CD4-positive, CD25-positive, alpha-beta regulatory T cell (primary cell): ENCODE data around the gene MPV17L. TPM values are rescaled to one million over a fixed set of nuclear protein-coding genes. Genes with fewer than 3 reads are reported as not detected.
"Not testable (repeated sequence)": the region's sequence is repeated elsewhere in the genome, so short reads cannot be mapped to it uniquely, and the experiment has no call there.

Experiments used
- ATAC-seq, 2 donors: fragments of 150-1000 bp; cut with Tn5 transposase; one replicate each; pipeline ENCODE4 v1.10.0; 2021; ENCODE audit warnings: low read depth in 2 of 2, moderate number of reproducible peaks in 2 of 2, moderate library complexity in 1 of 2
- DNase-seq, 3 donors: peaks; one replicate each; pipeline versions ENCODE4 v3.0.0 to v3.0.0-alpha.2; 2012 to 2022; ENCODE audit warnings: mixed read lengths in 1 of 3
- H3K27ac ChIP-seq: one replicate; pipeline ENCODE4 v1.7.0; 2013; ENCODE audit warnings: mild to moderate bottlenecking, low read length; ENCODE audit not compliant: insufficient read depth, poor library complexity, severe bottlenecking
- H3K27me3 ChIP-seq: one replicate; pipeline ENCODE4 v1.7.0; 2013; ENCODE audit warnings: low read length; ENCODE audit not compliant: control insufficient read depth, insufficient read depth
- H3K36me3 ChIP-seq: one replicate; pipeline ENCODE4 v1.7.0; 2013; ENCODE audit warnings: mild to moderate bottlenecking, low read length, moderate library complexity; ENCODE audit not compliant: control insufficient read depth, insufficient read depth
- H3K4me1 ChIP-seq: 2 replicates; pipeline ENCODE4 v1.7.0; 2013; ENCODE audit warnings: mild to moderate bottlenecking, low read length; ENCODE audit not compliant: insufficient read depth, control insufficient read depth, poor library complexity, severe bottlenecking
- H3K4me3 ChIP-seq: one replicate; pipeline ENCODE4 v1.7.0; 2013; ENCODE audit warnings: low read depth, mild to moderate bottlenecking, low read length, moderate library complexity
- H3K9me3 ChIP-seq, 2 experiments: 1 replicate in 1 of 2; 2 replicates in 1 of 2; pipeline ENCODE4 v1.7.0; 2013; ENCODE audit warnings: low read length in 2 of 2, mild to moderate bottlenecking in 1 of 2, moderate library complexity in 1 of 2; ENCODE audit not compliant: control insufficient read depth in 2 of 2
- H3K27ac Mint-ChIP-seq, 3 donors: one replicate each; pipeline ENCODE4 v1.8.0; 2020 to 2022; ENCODE audit warnings: mild to moderate bottlenecking in 3 of 3, mixed read lengths in 3 of 3, moderate library complexity in 2 of 3
- H3K27me3 Mint-ChIP-seq: one replicate; pipeline ENCODE4 v1.8.0; 2022; ENCODE audit warnings: mild to moderate bottlenecking, mixed read lengths
- H3K36me3 Mint-ChIP-seq: one replicate; pipeline ENCODE4 v1.8.0; 2020; ENCODE audit warnings: mixed read lengths
- H3K4me1 Mint-ChIP-seq, 4 donors: one replicate each; pipeline ENCODE4 v1.8.0; 2020 to 2022; ENCODE audit warnings: mixed read lengths in 4 of 4, mild to moderate bottlenecking in 1 of 4
- H3K4me3 Mint-ChIP-seq, 4 donors: one replicate each; pipeline ENCODE4 v1.8.0; 2020 to 2022; ENCODE audit warnings: mild to moderate bottlenecking in 4 of 4, mixed read lengths in 4 of 4, moderate library complexity in 3 of 4
- H3K9me3 Mint-ChIP-seq, 7 donors: one replicate each; pipeline ENCODE4 v1.8.0; 2020 to 2022; ENCODE audit warnings: mixed read lengths in 7 of 7, mild to moderate bottlenecking in 3 of 7, moderate library complexity in 2 of 7
- polyA plus RNA-seq, 4 donors: library from polyadenylated mRNA; unstranded; fragments of 300-500 nt; fragmentation: Illumina TruSeq; gene quantifications; one replicate each; pipeline ENCODE4 v1.2.3, GENCODE V29; 2021
- total RNA-seq: library from RNA; stranded (reverse); gene quantifications from one replicate; pipeline ENCODE4 v1.2.3, GENCODE V29; 2022

MPV17L gene
- total and polyA plus RNA-seq, 5 donors from 2014 or later, result not detected

DNA sequence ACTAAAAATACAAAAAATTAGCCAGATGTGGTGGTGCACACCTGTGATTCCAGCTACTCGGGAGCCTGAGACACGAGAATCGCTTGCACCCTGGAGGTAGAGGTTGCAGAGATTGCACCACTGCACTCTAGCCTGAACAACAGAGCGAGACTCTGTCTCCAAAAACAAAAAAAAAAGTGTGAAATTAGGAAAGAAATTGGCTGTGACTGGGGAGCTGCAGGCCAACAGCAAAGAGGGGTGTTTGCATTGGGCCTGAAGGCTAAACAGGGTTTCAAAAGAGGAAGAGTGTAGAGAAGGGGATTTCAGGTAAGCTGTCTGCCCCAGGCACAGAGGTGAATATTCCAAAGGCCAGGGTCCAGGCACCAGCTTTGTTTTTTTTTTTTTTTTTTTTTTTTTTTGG, 48.2 kb downstream of the MPV17L start:
- DNase-seq (no peak), ATAC-seq (no peak)
- Histone ChIP-seq H3K36me3 (no peaks in the 10 kb centered on the region), H3K27ac (no peak overlapping the region), H3K27me3 (no peaks in the 10 kb centered on the region), H3K9me3 (peaks cover 4 to 10% of the 10 kb centered on the region in 2 experiments), H3K4me3 (no peak overlapping the region), H3K4me1 (no peaks in the 10 kb centered on the region)
- Mint-ChIP-seq H3K9me3 (peaks cover 0 to 9% (median 1%) of the 10 kb centered on the region in 7 donors), H3K4me1 (no peaks in the 10 kb centered on the region), H3K36me3 (no peaks in the 10 kb centered on the region), H3K27ac (no peak overlapping the region), H3K27me3 (no peaks in the 10 kb centered on the region), H3K4me3 (no peak overlapping the region)

DNA sequence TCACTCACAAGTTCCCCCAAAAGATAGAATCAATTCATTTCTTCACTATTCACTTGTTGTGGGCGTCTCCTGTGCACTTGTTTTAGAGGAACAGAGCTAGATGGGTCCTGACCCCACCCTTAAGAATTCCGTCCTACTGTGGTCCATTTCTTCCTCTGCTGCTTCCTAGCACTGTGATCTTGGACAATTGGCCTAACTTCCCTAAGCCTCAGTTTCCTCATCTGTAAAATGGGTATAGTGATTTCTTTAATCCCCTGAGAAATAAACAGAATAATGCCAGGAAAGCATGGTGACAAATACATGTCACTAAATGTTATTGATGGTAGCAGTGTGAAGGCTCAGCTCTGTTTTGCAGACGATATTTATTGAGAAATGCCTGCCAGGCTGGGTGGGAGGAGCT, 48.7 kb downstream of the MPV17L start:
- no peaks in the 10 kb centered on the region for H3K27me3 ChIP-seq
- ATAC-seq (no peak), DNase-seq (no peak)
- Mint-ChIP-seq H3K27me3 (no peaks in the 10 kb centered on the region), H3K4me1 (no peaks in the 10 kb centered on the region), H3K27ac (no peak overlapping the region), H3K36me3 (no peaks in the 10 kb centered on the region), H3K9me3 (peaks cover 0 to 9% (median 1%) of the 10 kb centered on the region in 7 donors), H3K4me3 (no peak overlapping the region)
- no peaks in the 10 kb centered on the region for H3K36me3 ChIP-seq
- peaks cover 4 to 10% of the 10 kb centered on the region in 2 experiments for H3K9me3 ChIP-seq
- H3K4me1 ChIP-seq, result no peaks in the 10 kb centered on the region
- H3K4me3 ChIP-seq, result no peak overlapping the region
- H3K27ac ChIP-seq, result no peak overlapping the region

DNA sequence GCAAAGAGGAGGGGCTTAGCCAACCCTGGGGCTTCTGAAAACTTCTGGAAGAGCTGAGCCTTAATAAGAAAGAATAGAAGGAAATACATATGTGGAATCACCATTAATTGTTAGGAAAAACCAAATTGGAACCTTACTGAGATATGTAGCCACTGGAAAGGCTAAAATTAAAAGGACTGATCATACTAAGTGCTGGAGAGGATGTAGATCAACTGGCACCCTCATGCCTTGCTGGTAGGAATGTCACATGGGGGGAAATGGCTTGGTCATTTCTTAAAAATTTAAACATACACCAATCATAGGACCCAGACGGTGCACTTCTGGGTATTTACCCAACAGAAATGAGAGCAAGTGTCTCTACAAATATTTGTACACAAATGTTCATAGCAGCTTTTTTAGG, 49.9 kb downstream of the MPV17L start:
- Mint-ChIP-seq H3K36me3 (no peaks in the 10 kb centered on the region), H3K9me3 (peaks cover 0 to 9% (median 1%) of the 10 kb centered on the region in 7 donors), H3K4me1 (no peaks in the 10 kb centered on the region), H3K4me3 (no peak overlapping the region), H3K27ac (no peak overlapping the region), H3K27me3 (no peaks in the 10 kb centered on the region)
- Histone ChIP-seq H3K4me1 (no peaks in the 10 kb centered on the region), H3K27ac (no peak overlapping the region), H3K9me3 (peaks cover 4 to 10% of the 10 kb centered on the region in 2 experiments), H3K27me3 (no peaks in the 10 kb centered on the region), H3K36me3 (no peaks in the 10 kb centered on the region), H3K4me3 (no peak overlapping the region)
- ATAC-seq, result no peak
- no peak for DNase-seq

DNA sequence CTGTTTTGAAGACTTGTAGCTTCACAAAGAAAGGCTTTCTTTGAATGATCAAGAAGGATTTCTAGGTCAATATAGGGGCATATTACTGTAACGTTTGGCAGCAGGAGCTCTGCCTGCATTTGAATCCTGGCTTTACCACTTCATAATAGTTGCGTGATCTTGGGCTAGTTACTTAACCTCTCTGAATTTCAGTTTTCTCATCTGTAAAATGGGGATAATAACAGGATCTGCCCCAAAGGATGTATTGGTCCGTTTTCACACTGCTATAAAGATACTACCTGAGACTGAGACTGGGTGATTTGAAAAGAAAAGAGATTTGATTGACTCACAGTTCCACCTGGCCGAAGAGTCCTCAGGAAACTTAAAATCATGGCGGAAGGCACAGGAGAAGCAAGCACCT, 51.3 kb downstream of the MPV17L start:
- peak overlapping the region in 2 of 3 donors; percentile 24 to 64 for H3K27ac Mint-ChIP-seq
- H3K4me3 Mint-ChIP-seq, result no peak overlapping the region
- Histone ChIP-seq H3K27ac (no peak overlapping the region), H3K27me3 (no peaks in the 10 kb centered on the region), H3K9me3 (peaks cover 4 to 10% of the 10 kb centered on the region in 2 experiments), H3K4me1 (no peaks in the 10 kb centered on the region), H3K4me3 (no peak overlapping the region), H3K36me3 (no peaks in the 10 kb centered on the region)
- no peaks in the 10 kb centered on the region for H3K27me3 Mint-ChIP-seq
- DNase-seq, result no peak
- H3K4me1 Mint-ChIP-seq, result no peaks in the 10 kb centered on the region
- no peak for ATAC-seq
- no peaks in the 10 kb centered on the region for H3K36me3 Mint-ChIP-seq
- H3K9me3 Mint-ChIP-seq, result peaks cover 0 to 9% (median 1%) of the 10 kb centered on the region in 7 donors

DNA sequence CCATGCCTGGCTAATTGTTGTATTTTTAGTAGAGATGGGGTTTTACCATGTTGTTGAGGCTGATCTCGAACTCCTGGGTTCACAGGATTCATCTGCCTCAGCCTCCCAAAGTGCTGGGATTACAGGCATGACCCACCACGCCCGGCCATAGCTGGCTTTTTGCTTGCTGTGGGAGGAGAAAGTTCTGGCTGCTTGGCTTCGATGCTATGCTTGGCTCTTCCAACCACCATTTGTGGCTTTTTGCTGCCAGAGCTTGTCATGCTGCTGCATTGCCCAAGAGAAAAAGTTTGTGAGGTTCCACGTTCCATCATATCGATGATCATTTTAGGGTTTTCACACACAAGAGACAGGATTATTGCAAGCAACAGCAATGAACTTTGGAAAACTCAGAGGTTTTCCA, 55.1 kb downstream of the MPV17L start:
- ATAC-seq (no peak), DNase-seq (no peak)
- Mint-ChIP-seq H3K27me3 (no peaks in the 10 kb centered on the region), H3K9me3 (peaks cover 0 to 2% (median 0%) of the 10 kb centered on the region in 7 donors), H3K27ac (no peak overlapping the region), H3K4me3 (no peak overlapping the region), H3K4me1 (no peaks in the 10 kb centered on the region), H3K36me3 (no peaks in the 10 kb centered on the region)
- no peak overlapping the region for H3K27ac ChIP-seq
- H3K36me3 ChIP-seq, result no peaks in the 10 kb centered on the region
- H3K4me1 ChIP-seq, result no peaks in the 10 kb centered on the region
- no peak overlapping the region for H3K4me3 ChIP-seq
- H3K9me3 ChIP-seq, result peaks cover 0 to 2% of the 10 kb centered on the region in 2 experiments
- H3K27me3 ChIP-seq, result no peaks in the 10 kb centered on the region

DNA sequence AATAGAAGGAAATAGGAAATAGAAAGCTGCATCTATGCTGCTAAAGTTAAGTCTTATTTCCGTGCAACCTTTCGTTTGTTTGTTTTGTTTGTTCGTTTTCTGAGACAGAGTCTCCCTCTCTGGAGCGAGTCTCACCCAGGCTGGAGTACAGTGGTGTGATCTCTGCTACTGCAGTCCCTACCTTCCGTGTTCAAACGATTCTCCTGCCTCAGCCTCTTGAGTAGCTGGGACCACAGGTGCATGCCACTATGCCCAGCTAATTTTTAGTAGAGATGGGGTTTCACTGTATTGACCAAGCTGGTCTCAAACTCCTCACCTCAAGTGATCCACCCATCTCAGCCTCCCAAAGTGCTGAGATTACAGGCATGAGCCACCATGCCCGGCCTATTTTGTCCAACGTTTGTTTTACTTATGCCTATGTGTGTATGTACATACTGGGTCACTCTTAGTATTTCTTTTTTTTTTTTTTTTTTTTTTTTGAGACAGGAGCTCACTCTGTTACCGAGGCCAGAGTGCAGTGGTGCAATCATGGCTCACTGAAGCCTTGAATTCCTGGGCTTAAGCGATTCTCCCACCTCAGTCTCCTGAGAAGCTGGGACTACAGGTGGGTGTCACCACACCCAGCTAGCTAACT, 55.7 kb downstream of the MPV17L start:
- Mint-ChIP-seq H3K4me3 (no peak overlapping the region), H3K9me3 (no peaks in the 10 kb centered on the region)
- H3K4me1 ChIP-seq, result no peaks in the 10 kb centered on the region

DNA sequence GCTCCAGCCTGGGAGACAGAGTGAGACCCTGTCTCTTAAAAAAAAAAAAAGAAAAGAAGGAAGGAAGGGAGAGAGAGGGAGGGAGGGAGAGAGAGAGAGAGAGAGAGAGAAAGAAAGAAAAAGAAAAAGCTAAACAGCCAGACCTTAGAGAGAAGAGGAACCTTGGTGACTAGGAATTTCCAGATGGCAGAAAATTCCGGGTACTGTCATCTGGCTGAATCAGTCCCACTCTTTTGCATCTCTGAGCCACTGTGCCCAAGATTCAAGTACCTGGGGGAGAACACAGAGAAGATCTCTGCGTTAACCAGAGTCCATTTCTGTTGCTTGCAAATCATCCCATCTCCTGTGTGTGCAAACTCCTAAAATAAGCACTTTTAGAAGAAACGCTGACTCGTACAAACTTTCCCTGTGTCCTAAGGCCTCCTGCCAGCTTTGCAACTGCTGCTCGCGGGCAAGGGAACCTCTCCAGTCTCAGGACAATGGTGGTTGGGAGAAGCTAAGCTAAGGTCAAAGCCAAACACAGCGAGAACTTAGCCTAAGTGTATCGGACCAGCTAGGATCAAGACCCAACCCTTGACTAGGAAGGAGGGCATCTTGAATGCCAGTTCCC, 56.8 kb downstream of the MPV17L start:
- H3K4me1 ChIP-seq, result no peaks in the 10 kb centered on the region
- H3K4me3 ChIP-seq, result no peak overlapping the region
- Mint-ChIP-seq H3K9me3 (no peaks in the 10 kb centered on the region), H3K27ac (no peak overlapping the region), H3K4me3 (no peak overlapping the region), H3K4me1 (no peaks in the 10 kb centered on the region), H3K36me3 (no peaks in the 10 kb centered on the region), H3K27me3 (no peaks in the 10 kb centered on the region)
- H3K27me3 ChIP-seq, result no peaks in the 10 kb centered on the region
- DNase-seq (no peak), ATAC-seq (no peak)
- H3K27ac ChIP-seq, result no peak overlapping the region
- H3K9me3 ChIP-seq, result no peaks in the 10 kb centered on the region
- no peaks in the 10 kb centered on the region for H3K36me3 ChIP-seq

More for the DNA sequence above, 55.7 kb downstream of the MPV17L start:
- ATAC-seq, result no peak
- Histone ChIP-seq H3K36me3 (no peaks in the 10 kb centered on the region), H3K27me3 (no peaks in the 10 kb centered on the region), H3K9me3 (no peaks in the 10 kb centered on the region), H3K4me3 (no peak overlapping the region), H3K27ac (no peak overlapping the region)
- no peaks in the 10 kb centered on the region for H3K36me3 Mint-ChIP-seq
- no peak for DNase-seq
- no peaks in the 10 kb centered on the region for H3K4me1 Mint-ChIP-seq
- H3K27me3 Mint-ChIP-seq, result no peaks in the 10 kb centered on the region
- H3K27ac Mint-ChIP-seq, result no peak overlapping the region

DNA sequence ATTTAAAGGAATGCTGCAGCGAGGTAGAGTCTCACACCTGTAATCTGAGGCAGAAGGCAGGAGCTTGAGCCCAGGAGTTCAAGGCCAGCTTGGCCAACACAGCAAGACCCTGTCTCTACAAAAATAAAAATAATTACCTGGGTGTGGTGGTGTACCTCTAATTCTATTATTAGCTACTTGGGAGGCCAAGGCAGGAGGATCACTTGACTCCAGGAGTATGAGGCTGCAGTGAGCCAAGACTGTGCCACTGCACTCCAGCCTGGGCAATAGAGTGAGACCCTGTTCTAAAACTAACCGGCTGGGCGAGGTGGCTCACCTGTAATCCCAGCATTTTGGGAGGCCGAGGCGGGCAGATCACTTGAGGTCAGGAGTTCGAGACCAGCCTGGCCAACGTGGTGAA, 57.7 kb downstream of the MPV17L start:
- not testable (repeated sequence) for H3K27me3 ChIP-seq, H3K4me1 ChIP-seq, ATAC-seq, H3K36me3 ChIP-seq, H3K27ac Mint-ChIP-seq, H3K4me1 Mint-ChIP-seq, H3K9me3 ChIP-seq, H3K36me3 Mint-ChIP-seq, H3K4me3 ChIP-seq, H3K27ac ChIP-seq, H3K4me3 Mint-ChIP-seq, DNase-seq, H3K27me3 Mint-ChIP-seq, H3K9me3 Mint-ChIP-seq
